OCI-LY3 (cell line): Measurements from ENCODE around the gene MRM2.

Experiments
- EZH2phosphoT487 ChIP-seq: fragments of 200-600 bp; shearing (Covaris generic); IDR thresholded peaks from 2 replicates; pipeline ENCODE4 v1.6.1; 2018; ENCODE audit warnings: antibody characterized with exemption, mixed run types, low read depth
- TF ChIP-seq, protein P1 (sequence below): fragments of 200-600, 300-600 bp; sonication (generic); IDR thresholded peaks from 2 replicates; pipeline ENCODE4 v1.5.1; 2014; ENCODE audit warnings: antibody characterized with exemption, low read length, low read depth

DNA sequence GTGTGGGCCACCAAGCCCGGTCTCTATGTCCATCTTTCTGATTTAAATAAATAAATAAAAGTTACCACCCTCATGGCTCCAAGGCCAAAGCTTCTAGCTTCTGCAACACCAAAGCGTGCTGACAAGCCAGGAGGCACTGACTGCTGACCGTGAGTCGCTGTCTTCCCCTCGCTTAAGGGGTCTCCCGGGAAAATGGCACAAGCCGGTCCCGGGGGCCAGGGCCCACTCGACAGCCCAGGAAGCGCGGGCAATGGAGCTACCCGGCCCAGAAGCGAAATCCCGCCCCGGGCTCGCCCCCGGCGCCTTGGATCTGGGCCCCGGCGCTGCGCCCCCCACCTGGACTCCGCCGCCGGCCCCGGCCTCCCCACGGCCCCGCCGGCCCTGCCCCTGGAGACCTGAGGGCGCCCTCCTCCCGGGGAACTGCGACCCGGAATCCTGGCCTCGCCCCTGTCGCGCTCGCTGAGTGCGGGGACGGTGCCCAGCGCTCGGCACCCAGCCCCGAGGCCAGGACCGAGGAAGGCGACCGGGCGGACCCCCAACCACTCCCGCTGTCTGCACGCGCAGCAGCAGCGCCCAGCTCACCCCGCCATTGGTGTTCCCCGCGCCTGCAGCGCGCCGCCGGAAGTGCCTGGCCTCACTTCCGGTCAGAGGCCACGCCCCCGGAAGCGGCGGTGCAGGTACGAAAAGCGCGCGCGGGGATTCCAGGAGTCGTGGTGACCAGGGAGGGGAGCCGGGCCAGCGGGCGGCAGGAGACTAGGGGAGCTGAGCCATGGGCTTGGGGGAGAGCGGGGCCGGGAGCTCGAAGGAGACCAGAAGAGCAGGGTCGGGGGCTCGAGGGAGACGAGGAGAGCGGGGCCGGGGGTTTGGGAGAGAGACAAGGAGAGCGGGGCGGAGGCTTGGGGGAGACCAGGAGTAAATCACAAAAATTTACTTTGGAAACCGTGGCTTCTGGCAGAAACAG lies at the start of gene MRM2, which contains the start of gene NUDT1:
- TF ChIP-seq, protein P1, sequence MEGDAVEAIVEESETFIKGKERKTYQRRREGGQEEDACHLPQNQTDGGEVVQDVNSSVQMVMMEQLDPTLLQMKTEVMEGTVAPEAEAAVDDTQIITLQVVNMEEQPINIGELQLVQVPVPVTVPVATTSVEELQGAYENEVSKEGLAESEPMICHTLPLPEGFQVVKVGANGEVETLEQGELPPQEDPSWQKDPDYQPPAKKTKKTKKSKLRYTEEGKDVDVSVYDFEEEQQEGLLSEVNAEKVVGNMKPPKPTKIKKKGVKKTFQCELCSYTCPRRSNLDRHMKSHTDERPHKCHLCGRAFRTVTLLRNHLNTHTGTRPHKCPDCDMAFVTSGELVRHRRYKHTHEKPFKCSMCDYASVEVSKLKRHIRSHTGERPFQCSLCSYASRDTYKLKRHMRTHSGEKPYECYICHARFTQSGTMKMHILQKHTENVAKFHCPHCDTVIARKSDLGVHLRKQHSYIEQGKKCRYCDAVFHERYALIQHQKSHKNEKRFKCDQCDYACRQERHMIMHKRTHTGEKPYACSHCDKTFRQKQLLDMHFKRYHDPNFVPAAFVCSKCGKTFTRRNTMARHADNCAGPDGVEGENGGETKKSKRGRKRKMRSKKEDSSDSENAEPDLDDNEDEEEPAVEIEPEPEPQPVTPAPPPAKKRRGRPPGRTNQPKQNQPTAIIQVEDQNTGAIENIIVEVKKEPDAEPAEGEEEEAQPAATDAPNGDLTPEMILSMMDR: no peak
- no peak for TF ChIP-seq EZH2phosphoT487
